PC-3 (cell line): ENCODE data around the gene DOLK.

Experiments
- CTCF ChIP-seq: fragments of 300-600 bp; sonication (generic); conservative IDR thresholded peaks from 2 replicates; pipeline ENCODE4 v1.5.1; 2017; ENCODE audit warnings: antibody characterized with exemption, low read depth, mild to moderate bottlenecking, low read length
- EZH2 ChIP-seq: fragments of 300-600 bp; sonication (generic); IDR thresholded peaks from one replicate; pipeline ENCODE4 v1.6.1; 2017; ENCODE audit warnings: antibody characterized with exemption, mild to moderate bottlenecking, low read length; ENCODE audit not compliant: unreplicated experiment
- EZH2phosphoT487 ChIP-seq: fragments of 300-600 bp; sonication (generic); IDR thresholded peaks from 2 replicates; pipeline ENCODE4 v1.6.1; 2018; ENCODE audit warnings: mild to moderate bottlenecking, antibody characterized with exemption, low read length, borderline replicate concordance

- TF ChIP-seq CTCF (no peak), EZH2 (no peak), EZH2phosphoT487 (no peak)
These were observed 47.7 kb downstream of the DOLK start for GRCh38 chr9:128899566-128900322.
